GM12864 (cell line): ENCODE data around the gene HIVEP2.

ENCODE experiments used
- DNase-seq: peaks from one replicate; pipeline ENCODE4 v3.0.0-alpha.2; 2011; ENCODE audit warnings: low read depth
- H3K4me3 ChIP-seq: 2 replicates; pipeline ENCODE4 v1.5.1; 2011; ENCODE audit warnings: mild to moderate bottlenecking, low read depth, low read length, control low read depth
- CTCF ChIP-seq: IDR thresholded peaks from 2 replicates; pipeline ENCODE4 v1.5.1; 2011; ENCODE audit warnings: low read depth, mild to moderate bottlenecking, moderate library complexity, low read length, control low read depth, inconsistent platforms; ENCODE audit errors: missing control alignments

HIVEP2 gene

DNA sequence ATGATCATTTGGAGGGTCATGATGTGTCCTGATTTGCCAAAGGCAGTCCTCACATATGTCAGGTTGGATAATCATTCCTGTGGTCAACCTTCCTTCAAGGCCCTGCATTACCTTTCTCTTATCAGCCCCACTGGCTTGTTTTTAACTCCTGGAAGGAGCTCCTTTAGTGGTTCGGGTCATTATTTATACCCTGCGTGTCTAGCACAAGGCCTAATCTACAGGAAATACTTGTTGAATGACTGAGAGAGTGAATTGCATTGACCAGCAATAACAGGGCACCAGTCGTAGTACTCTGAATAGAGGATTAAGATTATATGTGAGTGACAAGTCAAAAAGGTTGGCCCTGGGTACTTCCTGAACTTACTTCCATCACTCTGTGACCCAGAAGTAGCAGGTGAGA lies 4.5 kb downstream of the HIVEP2 start:
- DNase-seq: no peak
- no peak overlapping the region for H3K4me3 ChIP-seq
- TF ChIP-seq CTCF: no peak

GRCh38 chr6:142938510-142938909 lies 6.5 kb downstream of the HIVEP2 start:
- TF ChIP-seq CTCF: no peak
- no peak overlapping the region for H3K4me3 ChIP-seq
- DNase-seq: no peak

DNA sequence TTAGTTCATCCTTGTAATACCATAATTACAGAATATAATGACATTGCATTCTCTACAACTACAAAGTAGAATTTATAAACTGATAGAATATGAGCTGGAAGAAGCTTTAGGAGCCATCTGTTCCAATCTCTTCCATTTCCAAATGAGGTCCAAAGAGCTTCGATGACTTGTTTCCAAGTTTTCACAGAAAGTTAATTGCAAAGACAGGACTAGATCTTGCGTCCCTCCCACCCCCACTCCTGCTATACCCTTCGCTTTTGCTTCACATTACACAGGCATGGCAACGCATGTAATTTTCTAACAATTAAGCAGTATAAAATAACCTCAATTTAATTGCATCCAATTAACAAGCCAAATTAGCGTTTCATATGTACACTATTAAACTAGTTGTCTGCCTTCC lies 7.0 kb downstream of the HIVEP2 start:
- DNase-seq: no peak

GRCh38 chr6:142935553-142936517 lies 9.1 kb downstream of the HIVEP2 start:
- TF ChIP-seq CTCF: no peak
- H3K4me3 ChIP-seq: peak overlapping the region; percentile 25

More for the DNA sequence above, 7.0 kb downstream of the HIVEP2 start:
- no peak overlapping the region for H3K4me3 ChIP-seq
- no peak for TF ChIP-seq CTCF

DNA sequence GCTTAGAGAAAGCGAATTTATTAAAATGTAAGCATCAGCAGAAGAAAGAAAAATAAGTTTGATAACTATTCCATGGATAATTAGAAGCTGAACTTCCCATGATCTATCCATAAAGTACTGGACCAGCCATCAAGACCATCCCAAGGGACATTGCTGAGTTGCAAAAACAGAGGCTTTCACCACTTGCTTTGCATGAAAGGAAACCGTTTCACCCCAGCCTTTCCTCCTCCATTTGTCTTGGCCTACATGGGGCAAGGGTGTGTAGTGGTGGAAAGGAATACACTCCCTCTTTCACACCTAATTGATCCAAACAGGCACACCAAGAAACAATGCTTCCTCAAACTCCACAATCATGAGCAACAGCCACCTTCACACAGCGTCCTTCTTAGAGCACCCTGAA lies 10.4 kb downstream of the HIVEP2 start:
- no peak for DNase-seq
- H3K4me3 ChIP-seq: no peak overlapping the region
- TF ChIP-seq CTCF: no peak

More at GRCh38 chr6:142935553-142936517, 9.1 kb downstream of the HIVEP2 start:
- peak; percentile 29 for DNase-seq

GRCh38 chr6:142934106-142934505 lies 10.9 kb downstream of the HIVEP2 start:
- no peak overlapping the region for H3K4me3 ChIP-seq
- no peak for DNase-seq
- no peak for TF ChIP-seq CTCF

DNA sequence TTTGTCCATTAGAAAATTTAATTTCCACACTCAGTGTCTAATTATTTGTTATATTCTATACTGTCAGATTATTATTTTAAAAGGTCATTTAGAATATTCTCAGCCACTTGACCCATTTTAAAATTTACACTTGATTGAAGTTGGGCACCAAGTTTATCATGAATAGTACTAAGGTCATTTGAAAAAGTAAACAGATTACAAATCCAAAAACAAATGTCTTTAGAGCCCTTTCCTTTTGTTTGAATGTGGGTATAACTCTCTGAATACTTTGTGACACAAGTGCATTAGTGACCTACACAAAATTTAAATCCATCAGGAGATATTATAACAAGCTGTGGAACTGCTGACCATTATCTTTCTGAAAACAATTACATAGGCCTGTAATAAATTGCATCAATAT lies 11.3 kb downstream of the HIVEP2 start:
- no peak for TF ChIP-seq CTCF
- H3K4me3 ChIP-seq: no peak overlapping the region
- no peak for DNase-seq
